WTC11 (cell line): ENCODE measurements around the gene CSNK2A2. TPM values are rescaled to one million over a fixed set of nuclear protein-coding genes. Genes with fewer than 3 reads are reported as not detected.

Experiments used
- ATAC-seq: fragments of 200-7000 bp; cut with Tn5 transposase; 2 replicates; pipeline ENCODE4 v1.10.0; 2021; ENCODE audit warnings: mild to moderate bottlenecking, moderate library complexity
- CTCF ChIA-PET: fragments of 300-600 bp; sonication (Branson Sonifier 250); formaldehyde crosslinking; loops from one replicate; lab custom pipeline; 2021; ENCODE audit warnings: antibody characterized with exemption; lab: Charles Lee
- POLR2A ChIA-PET: fragments of 350-600 bp; sonication (Branson Sonifier 250); formaldehyde crosslinking; loops from one replicate; lab custom pipeline; 2021; ENCODE audit warnings: antibody characterized with exemption; lab: Charles Lee
- DNase-seq: peaks from one replicate; pipeline ENCODE4 v3.0.0; 2021; ENCODE audit warnings: low spot score
- H3K27ac Mint-ChIP-seq: 2 replicates; pipeline ENCODE4 v1.8.0; 2021; ENCODE audit warnings: mixed read lengths
- H3K27me3 Mint-ChIP-seq: 2 replicates; pipeline ENCODE4 v1.8.0; 2021; ENCODE audit warnings: low read depth, mild to moderate bottlenecking, moderate library complexity, mixed read lengths
- H3K36me3 Mint-ChIP-seq: 2 replicates; pipeline ENCODE4 v1.8.0; 2021; ENCODE audit warnings: mixed read lengths
- H3K4me1 Mint-ChIP-seq: 2 replicates; pipeline ENCODE4 v1.8.0; 2022; ENCODE audit warnings: mixed read lengths
- H3K4me3 Mint-ChIP-seq: 2 replicates; pipeline ENCODE4 v1.8.0; 2021; ENCODE audit warnings: mild to moderate bottlenecking, moderate library complexity, mixed read lengths
- H3K9me3 Mint-ChIP-seq: 2 replicates; pipeline ENCODE4 v1.8.0; 2021; ENCODE audit warnings: mixed read lengths
- ATF1 ChIP-seq: sonication (generic); formaldehyde crosslinking; IDR thresholded peaks from 2 replicates; pipeline ENCODE4 v1.8.1; 2023; ENCODE audit warnings: mild to moderate bottlenecking, moderate library complexity, missing genetic modification reagents
- CBFB ChIP-seq: sonication (generic); formaldehyde crosslinking; IDR thresholded peaks from 2 replicates; pipeline ENCODE4 v1.8.1; 2022; ENCODE audit warnings: mild to moderate bottlenecking, low read depth, missing genetic modification reagents
- ELF4 ChIP-seq: sonication (generic); formaldehyde crosslinking; IDR thresholded peaks from 2 replicates; pipeline ENCODE4 v1.8.1; 2022; ENCODE audit warnings: low read depth, mild to moderate bottlenecking, moderate library complexity, missing genetic modification reagents
- ESRRA ChIP-seq: sonication (generic); formaldehyde crosslinking; IDR thresholded peaks from 2 replicates; pipeline ENCODE4 v1.8.1; 2022; ENCODE audit warnings: mild to moderate bottlenecking, missing genetic modification reagents, borderline replicate concordance
- ETV6 ChIP-seq: sonication (generic); formaldehyde crosslinking; IDR thresholded peaks from 2 replicates; pipeline ENCODE4 v1.8.1; 2022; ENCODE audit warnings: mild to moderate bottlenecking, missing genetic modification reagents
- JUN ChIP-seq: sonication (generic); formaldehyde crosslinking; IDR thresholded peaks from 2 replicates; pipeline ENCODE4 v1.8.0; 2023; ENCODE audit warnings: mild to moderate bottlenecking, missing genetic modification reagents
- MXD4 ChIP-seq: fragments of 250-450 bp; sonication (Bioruptor Pico); IDR thresholded peaks from 2 replicates; pipeline ENCODE4 v1.8.0; 2021; ENCODE audit warnings: mild to moderate bottlenecking, moderate library complexity, borderline replicate concordance
- NFATC4 ChIP-seq: fragments of 250-450 bp; sonication (Bioruptor Pico); IDR thresholded peaks from 2 replicates; pipeline ENCODE4 v1.9.0; 2021; ENCODE audit warnings: mild to moderate bottlenecking
- OVOL2 ChIP-seq: fragments of 250-450 bp; sonication (Bioruptor Pico); IDR thresholded peaks from 2 replicates; pipeline ENCODE4 v1.9.0; 2021; ENCODE audit warnings: mild to moderate bottlenecking, borderline replicate concordance
- RELA ChIP-seq: sonication (generic); formaldehyde crosslinking; IDR thresholded peaks from 2 replicates; pipeline ENCODE4 v1.8.1; 2022; ENCODE audit warnings: missing genetic modification reagents, mild to moderate bottlenecking, borderline replicate concordance
- STAT6 ChIP-seq: sonication (generic); formaldehyde crosslinking; conservative IDR thresholded peaks from 2 replicates; pipeline ENCODE4 v1.8.1; 2023; ENCODE audit warnings: mild to moderate bottlenecking, low read depth, missing genetic modification reagents, moderate library complexity
- ZBTB43 ChIP-seq: sonication (generic); formaldehyde crosslinking; IDR thresholded peaks from 2 replicates; pipeline ENCODE4 v1.8.1; 2023; ENCODE audit warnings: mild to moderate bottlenecking, missing genetic modification reagents
- ZNF263 ChIP-seq: sonication (generic); formaldehyde crosslinking; IDR thresholded peaks from 2 replicates; pipeline ENCODE4 v1.8.1; 2022; ENCODE audit warnings: low read depth, mild to moderate bottlenecking, moderate library complexity, missing genetic modification reagents
- ZNF423 ChIP-seq: fragments of 250-450 bp; sonication (Bioruptor Pico); IDR thresholded peaks from 2 replicates; pipeline ENCODE4 v2.1.2; 2022; ENCODE audit warnings: mild to moderate bottlenecking, moderate library complexity
- total RNA-seq: library from RNA; stranded (reverse); gene quantifications from 3 replicates; pipeline ENCODE4 v1.2.3, GENCODE V29; 2021
- TF ChIP-seq, protein P1 (sequence below): sonication (generic); formaldehyde crosslinking; IDR thresholded peaks from 2 replicates; pipeline ENCODE4 v1.8.0; 2022; ENCODE audit warnings: missing genetic modification reagents
- TF ChIP-seq, protein P2 (sequence below): sonication (generic); formaldehyde crosslinking; IDR thresholded peaks from 2 replicates; pipeline ENCODE4 v1.8.1; 2023; ENCODE audit warnings: mild to moderate bottlenecking, missing genetic modification reagents, moderate library complexity
- TF ChIP-seq, protein P3 (sequence below): sonication (generic); formaldehyde crosslinking; IDR thresholded peaks from 2 replicates; pipeline ENCODE4 v1.8.1; 2022; ENCODE audit warnings: mild to moderate bottlenecking, moderate library complexity, missing genetic modification reagents
- TF ChIP-seq, protein P4 (sequence below): sonication (generic); formaldehyde crosslinking; conservative IDR thresholded peaks from 2 replicates; pipeline ENCODE4 v1.8.1; 2022; ENCODE audit warnings: mild to moderate bottlenecking, missing genetic modification reagents

The CSNK2A2 gene
- total RNA-seq, 1 experiment from 2014 or later: 114 TPM

- no peak overlapping the region for H3K4me3 Mint-ChIP-seq
- H3K9me3 Mint-ChIP-seq: peaks cover 3% of the 10 kb centered on the region; the same call in 1 of the 2 replicates
- peaks cover 33% of the 10 kb centered on the region for H3K36me3 Mint-ChIP-seq
- ChIA-PET CTCF (interaction anchor here (0.7 to 5.6 kb wide), 5 partner anchors 9 to 78 kb away, joined by 5 to 92 read pairs (median 7); partner anchors contain the start of gene CFAP20), POLR2A (no interaction called here)
- H3K27ac Mint-ChIP-seq: peak overlapping the region; percentile 58; the same call in 1 of the 2 replicates
- peaks cover 38% of the 10 kb centered on the region for H3K4me1 Mint-ChIP-seq
- DNase-seq (no peak), ATAC-seq (peak; percentile 63)
- TF ChIP-seq, protein P1, sequence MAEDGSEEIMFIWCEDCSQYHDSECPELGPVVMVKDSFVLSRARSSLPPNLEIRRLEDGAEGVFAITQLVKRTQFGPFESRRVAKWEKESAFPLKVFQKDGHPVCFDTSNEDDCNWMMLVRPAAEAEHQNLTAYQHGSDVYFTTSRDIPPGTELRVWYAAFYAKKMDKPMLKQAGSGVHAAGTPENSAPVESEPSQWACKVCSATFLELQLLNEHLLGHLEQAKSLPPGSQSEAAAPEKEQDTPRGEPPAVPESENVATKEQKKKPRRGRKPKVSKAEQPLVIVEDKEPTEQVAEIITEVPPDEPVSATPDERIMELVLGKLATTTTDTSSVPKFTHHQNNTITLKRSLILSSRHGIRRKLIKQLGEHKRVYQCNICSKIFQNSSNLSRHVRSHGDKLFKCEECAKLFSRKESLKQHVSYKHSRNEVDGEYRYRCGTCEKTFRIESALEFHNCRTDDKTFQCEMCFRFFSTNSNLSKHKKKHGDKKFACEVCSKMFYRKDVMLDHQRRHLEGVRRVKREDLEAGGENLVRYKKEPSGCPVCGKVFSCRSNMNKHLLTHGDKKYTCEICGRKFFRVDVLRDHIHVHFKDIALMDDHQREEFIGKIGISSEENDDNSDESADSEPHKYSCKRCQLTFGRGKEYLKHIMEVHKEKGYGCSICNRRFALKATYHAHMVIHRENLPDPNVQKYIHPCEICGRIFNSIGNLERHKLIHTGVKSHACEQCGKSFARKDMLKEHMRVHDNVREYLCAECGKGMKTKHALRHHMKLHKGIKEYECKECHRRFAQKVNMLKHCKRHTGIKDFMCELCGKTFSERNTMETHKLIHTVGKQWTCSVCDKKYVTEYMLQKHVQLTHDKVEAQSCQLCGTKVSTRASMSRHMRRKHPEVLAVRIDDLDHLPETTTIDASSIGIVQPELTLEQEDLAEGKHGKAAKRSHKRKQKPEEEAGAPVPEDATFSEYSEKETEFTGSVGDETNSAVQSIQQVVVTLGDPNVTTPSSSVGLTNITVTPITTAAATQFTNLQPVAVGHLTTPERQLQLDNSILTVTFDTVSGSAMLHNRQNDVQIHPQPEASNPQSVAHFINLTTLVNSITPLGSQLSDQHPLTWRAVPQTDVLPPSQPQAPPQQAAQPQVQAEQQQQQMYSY (CRISPR knock-in tag): no peak
- TF ChIP-seq ETV6 (CRISPR knock-in tag): no peak
- TF ChIP-seq JUN (CRISPR knock-in tag): no peak
- TF ChIP-seq ELF4 (CRISPR knock-in tag): no peak
- TF ChIP-seq MXD4 (CRISPR knock-in tag): no peak
- TF ChIP-seq OVOL2 (CRISPR knock-in tag): no peak
- TF ChIP-seq, protein P2, sequence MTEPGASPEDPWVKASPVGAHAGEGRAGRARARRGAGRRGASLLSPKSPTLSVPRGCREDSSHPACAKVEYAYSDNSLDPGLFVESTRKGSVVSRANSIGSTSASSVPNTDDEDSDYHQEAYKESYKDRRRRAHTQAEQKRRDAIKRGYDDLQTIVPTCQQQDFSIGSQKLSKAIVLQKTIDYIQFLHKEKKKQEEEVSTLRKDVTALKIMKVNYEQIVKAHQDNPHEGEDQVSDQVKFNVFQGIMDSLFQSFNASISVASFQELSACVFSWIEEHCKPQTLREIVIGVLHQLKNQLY (CRISPR knock-in tag): no peak
- H3K27me3 Mint-ChIP-seq: no peaks in the 10 kb centered on the region
Measured at GRCh38 chr16:58110571-58111301, 87.2 kb downstream of the CSNK2A2 start.

- ATAC-seq (no peak), DNase-seq (no peak)
- peaks cover 40% of the 10 kb centered on the region for H3K4me1 Mint-ChIP-seq
- ChIA-PET POLR2A (interaction anchor here (1.2 kb wide), 1 partner anchor 19 kb away, joined by 3 read pairs; the partner anchor contains the start of gene CFAP20), CTCF (interaction anchor here (0.5 to 5.6 kb wide), 6 partner anchors 8 to 489 kb away, joined by 3 to 92 read pairs (median 6); partner anchors contain the start of gene CFAP20)
- H3K9me3 Mint-ChIP-seq: peaks cover 3% of the 10 kb centered on the region; the same call in 1 of the 2 replicates
- peak overlapping the region; percentile 58; the same call in 1 of the 2 replicates for H3K27ac Mint-ChIP-seq
- TF ChIP-seq JUN (CRISPR knock-in tag) (no peak), ETV6 (CRISPR knock-in tag) (no peak)
- no peak overlapping the region for H3K4me3 Mint-ChIP-seq
- H3K27me3 Mint-ChIP-seq: no peaks in the 10 kb centered on the region
- peaks cover 24% of the 10 kb centered on the region for H3K36me3 Mint-ChIP-seq
Measured at GRCh38 chr16:58109881-58110280, 88.0 kb downstream of the CSNK2A2 start.

GRCh38 chr16:58109330-58109729, 88.6 kb downstream of the CSNK2A2 start:
- no peak for ATAC-seq
- Mint-ChIP-seq H3K4me3 (no peak overlapping the region), H3K27me3 (no peaks in the 10 kb centered on the region), H3K4me1 (peaks cover 40% of the 10 kb centered on the region), H3K9me3 (peaks cover 3% of the 10 kb centered on the region; the same call in 1 of the 2 replicates), H3K27ac (no peak overlapping the region), H3K36me3 (peaks cover 19% of the 10 kb centered on the region)
- CTCF ChIA-PET: interaction anchor here (1.0 to 5.6 kb wide), 6 partner anchors 12 to 81 kb away, joined by 3 to 92 read pairs (median 6); no protein-coding TSS in a partner anchor
- DNase-seq: no peak
- POLR2A ChIA-PET: interaction anchor here (1.2 kb wide), 1 partner anchor 20 kb away, joined by 3 read pairs; the partner anchor contains the start of gene CFAP20
- no peak for TF ChIP-seq ZNF263 (CRISPR knock-in tag)
- TF ChIP-seq, protein P3, sequence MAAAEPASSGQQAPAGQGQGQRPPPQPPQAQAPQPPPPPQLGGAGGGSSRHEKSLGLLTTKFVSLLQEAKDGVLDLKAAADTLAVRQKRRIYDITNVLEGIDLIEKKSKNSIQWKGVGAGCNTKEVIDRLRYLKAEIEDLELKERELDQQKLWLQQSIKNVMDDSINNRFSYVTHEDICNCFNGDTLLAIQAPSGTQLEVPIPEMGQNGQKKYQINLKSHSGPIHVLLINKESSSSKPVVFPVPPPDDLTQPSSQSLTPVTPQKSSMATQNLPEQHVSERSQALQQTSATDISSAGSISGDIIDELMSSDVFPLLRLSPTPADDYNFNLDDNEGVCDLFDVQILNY (CRISPR knock-in tag): no peak
- TF ChIP-seq NFATC4: no peak
- no peak for TF ChIP-seq ZBTB43 (CRISPR knock-in tag)
- TF ChIP-seq RELA (CRISPR knock-in tag): no peak
- TF ChIP-seq ZNF423 (CRISPR knock-in tag): no peak
- TF ChIP-seq JUN (CRISPR knock-in tag): no peak
- TF ChIP-seq ESRRA (CRISPR knock-in tag): no peak
- TF ChIP-seq STAT6 (CRISPR knock-in tag): no peak
- TF ChIP-seq ATF1: no peak
- no peak for TF ChIP-seq CBFB
- TF ChIP-seq, protein P4, sequence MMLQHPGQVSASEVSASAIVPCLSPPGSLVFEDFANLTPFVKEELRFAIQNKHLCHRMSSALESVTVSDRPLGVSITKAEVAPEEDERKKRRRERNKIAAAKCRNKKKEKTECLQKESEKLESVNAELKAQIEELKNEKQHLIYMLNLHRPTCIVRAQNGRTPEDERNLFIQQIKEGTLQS (CRISPR knock-in tag): no peak
